GM21825 (cell line): Measurements from ENCODE around the gene TEKT5.

Experiments used
- ATAC-seq: cut with Tn5 transposase; IDR thresholded peaks from one replicate; pipeline ENCODE4 v1.9.1; 2021; ENCODE audit warnings: mild to moderate bottlenecking, moderate library complexity; ENCODE audit not compliant: unreplicated experiment

The TEKT5 gene

GRCh38 chr16:10613785-10614485 is 80.8 kb downstream of the TEKT5 start:
- no peak for ATAC-seq

GRCh38 chr16:10612649-10613179 is 82.0 kb downstream of the TEKT5 start:
- no peak for ATAC-seq

GRCh38 chr16:10611825-10612342 is 82.8 kb downstream of the TEKT5 start:
- ATAC-seq: no peak

- ATAC-seq: no peak
Observed at GRCh38 chr16:10610499-10611184, 84.1 kb downstream of the TEKT5 start.

GRCh38 chr16:10609402-10609774 is 85.3 kb downstream of the TEKT5 start:
- ATAC-seq: no peak

GRCh38 chr16:10608687-10609401 is 85.9 kb downstream of the TEKT5 start:
- ATAC-seq: no peak

GRCh38 chr16:10607157-10607556 is 87.6 kb downstream of the TEKT5 start:
- ATAC-seq: no peak

GRCh38 chr16:10606607-10607006 is 88.1 kb downstream of the TEKT5 start:
- ATAC-seq: no peak

- ATAC-seq: no peak
Observed at GRCh38 chr16:10605636-10606035, 89.1 kb downstream of the TEKT5 start.

- no peak for ATAC-seq
Observed at GRCh38 chr16:10601444-10602408, 93.0 kb downstream of the TEKT5 start.

- peak; percentile 45 for ATAC-seq
Observed at GRCh38 chr16:10600782-10601443, 93.8 kb downstream of the TEKT5 start.

GRCh38 chr16:10599626-10600025 is 95.1 kb downstream of the TEKT5 start:
- no peak for ATAC-seq

GRCh38 chr16:10598157-10598556 is 96.6 kb downstream of the TEKT5 start:
- no peak for ATAC-seq

GRCh38 chr16:10597187-10597601 is 97.5 kb downstream of the TEKT5 start:
- ATAC-seq: no peak

GRCh38 chr16:10594312-10594950 is 100.3 kb downstream of the TEKT5 start:
- ATAC-seq: no peak

GRCh38 chr16:10592611-10593010 is 102.1 kb downstream of the TEKT5 start:
- ATAC-seq: no peak

GRCh38 chr16:10590342-10590741 is 104.4 kb downstream of the TEKT5 start:
- no peak for ATAC-seq

GRCh38 chr16:10589109-10589508 is 105.6 kb downstream of the TEKT5 start:
- ATAC-seq: no peak

- ATAC-seq: no peak
Observed at GRCh38 chr16:10587622-10588021, 107.1 kb downstream of the TEKT5 start.
